ACC112 (cell line): ENCODE results near the gene PLXNA2.

Experiments used
- H2AFZ ChIP-seq: fragments of 200-600 bp; sonication (generic); one replicate; pipeline ENCODE4 v1.6.0; 2017; ENCODE audit warnings: antibody characterized with exemption, low read length; ENCODE audit not compliant: unreplicated experiment
- H3K27ac ChIP-seq: fragments of 200-600 bp; sonication (generic); 2 replicates; pipeline ENCODE4 v1.5.1; 2014; ENCODE audit warnings: low read depth, mild to moderate bottlenecking, antibody characterized with exemption, low read length, moderate library complexity
- H3K27me3 ChIP-seq: fragments of 200-600 bp; sonication (generic); 2 replicates; pipeline ENCODE4 v1.6.1; 2014; ENCODE audit warnings: mild to moderate bottlenecking, antibody characterized with exemption, low read length, moderate library complexity, mixed read lengths; ENCODE audit not compliant: insufficient read depth
- H3K36me3 ChIP-seq: fragments of 200-600 bp; sonication (generic); 2 replicates; pipeline ENCODE4 v1.6.1; 2016; ENCODE audit warnings: mild to moderate bottlenecking, antibody characterized with exemption, low read length, moderate library complexity, mixed read lengths; ENCODE audit not compliant: insufficient read depth
- H3K4me1 ChIP-seq: fragments of 200-600 bp; sonication (generic); one replicate; pipeline ENCODE4 v1.6.1; 2016; ENCODE audit warnings: low read length, mixed read lengths; ENCODE audit not compliant: insufficient read depth, unreplicated experiment, control insufficient read depth
- H3K4me3 ChIP-seq: fragments of 200-600 bp; sonication (generic); 2 replicates; pipeline ENCODE4 v1.5.1; 2014; ENCODE audit warnings: mild to moderate bottlenecking, low read depth, low read length
- H3K79me2 ChIP-seq: fragments of 200-600 bp; sonication (generic); one replicate; pipeline ENCODE4 v1.6.0; 2016; ENCODE audit warnings: low read length; ENCODE audit not compliant: control insufficient read depth, unreplicated experiment, insufficient read depth

PLXNA2 gene

GRCh38 chr1:208213786-208214185, 30.4 kb downstream of the PLXNA2 start:
- H3K4me3 ChIP-seq = no peak overlapping the region
- peaks cover 74% of the 10 kb centered on the region for H3K79me2 ChIP-seq
- H2AFZ ChIP-seq = no peak overlapping the region
- H3K27me3 ChIP-seq = no peaks in the 10 kb centered on the region
- peak overlapping the region; percentile 45 for H3K27ac ChIP-seq
- H3K4me1 ChIP-seq = peaks cover 52% of the 10 kb centered on the region
- peaks cover 47% of the 10 kb centered on the region; the same call in 1 of the 2 replicates for H3K36me3 ChIP-seq

- Histone ChIP-seq H3K27me3 (no peaks in the 10 kb centered on the region), H3K4me3 (no peak overlapping the region), H3K4me1 (peaks cover 61% of the 10 kb centered on the region), H3K27ac (peak overlapping the region; percentile 45), H3K36me3 (peaks cover 51% of the 10 kb centered on the region; the same call in 1 of the 2 replicates), H2AFZ (no peak overlapping the region), H3K79me2 (peaks cover 71% of the 10 kb centered on the region)
Observed at GRCh38 chr1:208212893-208213292, 31.3 kb downstream of the PLXNA2 start.

GRCh38 chr1:208211921-208212843, 32.0 kb downstream of the PLXNA2 start:
- Histone ChIP-seq H3K4me3 (no peak overlapping the region), H3K79me2 (peaks cover 64% of the 10 kb centered on the region), H3K4me1 (peaks cover 66% of the 10 kb centered on the region), H3K27ac (peak overlapping the region; percentile 45), H3K36me3 (peaks cover 46% of the 10 kb centered on the region; the same call in 1 of the 2 replicates), H2AFZ (no peak overlapping the region), H3K27me3 (no peaks in the 10 kb centered on the region)

GRCh38 chr1:208209896-208210589, 34.1 kb downstream of the PLXNA2 start:
- no peak overlapping the region for H3K4me3 ChIP-seq
- H3K4me1 ChIP-seq = peaks cover 75% of the 10 kb centered on the region
- no peaks in the 10 kb centered on the region for H3K27me3 ChIP-seq
- H3K79me2 ChIP-seq = peaks cover 59% of the 10 kb centered on the region
- H3K27ac ChIP-seq = peak overlapping the region; percentile 91
- no peak overlapping the region for H2AFZ ChIP-seq
- H3K36me3 ChIP-seq = peaks cover 27% of the 10 kb centered on the region; the same call in 1 of the 2 replicates

GRCh38 chr1:208209286-208209685, 34.9 kb downstream of the PLXNA2 start:
- H3K27me3 ChIP-seq = no peaks in the 10 kb centered on the region
- peaks cover 57% of the 10 kb centered on the region for H3K79me2 ChIP-seq
- no peak overlapping the region for H3K4me3 ChIP-seq
- H2AFZ ChIP-seq = no peak overlapping the region
- peaks cover 83% of the 10 kb centered on the region for H3K4me1 ChIP-seq
- peaks cover 20% of the 10 kb centered on the region; the same call in 1 of the 2 replicates for H3K36me3 ChIP-seq
- peak overlapping the region; percentile 91 for H3K27ac ChIP-seq

- Histone ChIP-seq H3K27me3 (no peaks in the 10 kb centered on the region), H3K4me3 (no peak overlapping the region), H2AFZ (no peak overlapping the region), H3K4me1 (peaks cover 88% of the 10 kb centered on the region), H3K36me3 (peaks cover 17% of the 10 kb centered on the region; the same call in 1 of the 2 replicates), H3K79me2 (peaks cover 48% of the 10 kb centered on the region), H3K27ac (peak overlapping the region; percentile 91)
Observed at GRCh38 chr1:208208132-208208487, 36.1 kb downstream of the PLXNA2 start.

GRCh38 chr1:208207388-208208131, 36.6 kb downstream of the PLXNA2 start:
- Histone ChIP-seq H3K27ac (peak overlapping the region; percentile 91), H3K4me1 (peaks cover 89% of the 10 kb centered on the region), H2AFZ (no peak overlapping the region), H3K36me3 (peaks cover 11% of the 10 kb centered on the region; the same call in 1 of the 2 replicates), H3K27me3 (no peaks in the 10 kb centered on the region), H3K79me2 (peaks cover 47% of the 10 kb centered on the region), H3K4me3 (no peak overlapping the region)

GRCh38 chr1:208206092-208206698, 38.0 kb downstream of the PLXNA2 start:
- Histone ChIP-seq H3K27me3 (no peaks in the 10 kb centered on the region), H3K79me2 (peaks cover 48% of the 10 kb centered on the region), H3K4me3 (no peak overlapping the region), H3K4me1 (peaks cover 92% of the 10 kb centered on the region), H3K36me3 (peaks cover 8% of the 10 kb centered on the region; the same call in 1 of the 2 replicates), H2AFZ (no peak overlapping the region), H3K27ac (peak overlapping the region; percentile 91)

- Histone ChIP-seq H3K36me3 (peaks cover 8% of the 10 kb centered on the region; the same call in 1 of the 2 replicates), H3K27ac (peak overlapping the region; percentile 91), H3K4me1 (peaks cover 97% of the 10 kb centered on the region), H2AFZ (no peak overlapping the region), H3K79me2 (peaks cover 45% of the 10 kb centered on the region), H3K4me3 (no peak overlapping the region), H3K27me3 (no peaks in the 10 kb centered on the region)
Observed at GRCh38 chr1:208205216-208206013, 38.8 kb downstream of the PLXNA2 start.
